COR-L47 (cell line): Measurements from ENCODE around the gene CEP55.
"Not testable (repeated sequence)": the region's sequence is repeated elsewhere in the genome, so short reads cannot be mapped to it uniquely, and the experiment has no call there.

Source experiments
- DNase-seq: peaks from one replicate; lab custom pipeline; 2025; lab: John Stamatoyannopoulos, UW

The CEP55 gene

GRCh38 chr10:93496322-93497041 lies at the start of gene CEP55:
Gene CEP55, plus strand, starts transcription at chr10:93496612. Its CDS starts 3,440 bp downstream, at chr10:93500052.
- DNase-seq = peak; percentile 81

- no peak for DNase-seq
Measured at GRCh38 chr10:93447019-93447418, 49.4 kb upstream of the CEP55 start.

GRCh38 chr10:93447970-93448369 lies 48.4 kb upstream of the CEP55 start:
- DNase-seq = no peak

GRCh38 chr10:93451244-93451947 lies 45.0 kb upstream of the CEP55 start:
- no peak for DNase-seq

GRCh38 chr10:93452143-93452542 lies 44.3 kb upstream of the CEP55 start:
- DNase-seq = no peak

GRCh38 chr10:93454146-93454545 lies 42.3 kb upstream of the CEP55 start:
- no peak for DNase-seq

- DNase-seq = no peak
Measured at GRCh38 chr10:93454736-93455135, 41.7 kb upstream of the CEP55 start.

- DNase-seq = no peak
Measured at GRCh38 chr10:93456480-93456879, 39.9 kb upstream of the CEP55 start.

GRCh38 chr10:93457511-93457910 lies 38.9 kb upstream of the CEP55 start:
- DNase-seq = no peak

GRCh38 chr10:93458821-93459257 lies 37.6 kb upstream of the CEP55 start:
- no peak for DNase-seq

GRCh38 chr10:93459466-93459865 lies 36.9 kb upstream of the CEP55 start:
- no peak for DNase-seq

GRCh38 chr10:93461109-93461806 lies 35.2 kb upstream of the CEP55 start:
- DNase-seq = no peak

- no peak for DNase-seq
Measured at GRCh38 chr10:93461807-93462178, 34.6 kb upstream of the CEP55 start.

- no peak for DNase-seq
Measured at GRCh38 chr10:93462371-93462770, 34.0 kb upstream of the CEP55 start.

GRCh38 chr10:93462881-93463280 lies 33.5 kb upstream of the CEP55 start:
- no peak for DNase-seq

- DNase-seq = no peak
Measured at GRCh38 chr10:93463723-93464476, 32.5 kb upstream of the CEP55 start.

- DNase-seq = no peak
Measured at GRCh38 chr10:93464776-93465388, 31.5 kb upstream of the CEP55 start.

GRCh38 chr10:93465806-93466675 lies 30.4 kb upstream of the CEP55 start:
- DNase-seq = no peak

- not testable (repeated sequence) for DNase-seq
Measured at GRCh38 chr10:93467635-93468034, 28.8 kb upstream of the CEP55 start.

GRCh38 chr10:93468461-93469213 lies 27.8 kb upstream of the CEP55 start:
- DNase-seq = no peak
